Prostate gland (tissue), 2 donors: Measurements from ENCODE around the gene PDGFD. TPM values are rescaled to one million over a fixed set of nuclear protein-coding genes. Genes with fewer than 3 reads are reported as not detected.

Source experiments
- DNase-seq: peaks from one replicate; pipeline ENCODE4 v3.0.0-alpha.2; 2019; ENCODE audit warnings: low spot score
- H3K27ac ChIP-seq, 2 donors: fragments of 200-600 bp; sonication (generic); 2 replicates each; pipeline ENCODE4 v1.5.1; 2017 to 2019
- H3K27me3 ChIP-seq: fragments of 200-600 bp; sonication (generic); replicated peaks from 2 replicates; pipeline ENCODE4 v1.5.1; 2019; ENCODE audit not compliant: insufficient read depth
- H3K36me3 ChIP-seq, 2 donors: fragments of 200-600 bp; sonication (generic); 1 replicate in 1 of 2; 2 replicates in 1 of 2; pipeline versions ENCODE4 v1.5.1 to v1.8.1; 2017 to 2019
- H3K4me1 ChIP-seq: fragments of 200-600 bp; sonication (generic); replicated peaks from 2 replicates; pipeline ENCODE4 v1.5.1; 2019
- H3K4me3 ChIP-seq, 2 donors: fragments of 200-600 bp; sonication (generic); 2 replicates each; pipeline ENCODE4 v1.5.1; 2017 to 2019
- H3K9me3 ChIP-seq: fragments of 200-600 bp; sonication (generic); 2 replicates; pipeline ENCODE4 v1.5.1; 2017
- CTCF ChIP-seq, 4 experiments: fragments of 200-600 bp in 2 of 4; fragments of 450-650 bp in 2 of 4; sonication (generic) in 2 of 4; IDR thresholded peaks; 1 replicate in 3 of 4; 2 replicates in 1 of 4; pipeline ENCODE4 v1.5.1; 2016 to 2019; ENCODE audit warnings: antibody characterized with exemption in 4 of 4, mild to moderate bottlenecking in 2 of 4, moderate library complexity in 2 of 4
- POLR2A ChIP-seq: fragments of 450-650 bp; IDR thresholded peaks from one replicate; pipeline ENCODE4 v1.6.1; 2016; ENCODE audit warnings: antibody characterized with exemption, mild to moderate bottlenecking
- POLR2AphosphoS5 ChIP-seq: sonication (generic); formaldehyde crosslinking; IDR thresholded peaks from one replicate; pipeline ENCODE4 v1.6.1; 2017; ENCODE audit warnings: antibody characterized with exemption
- WGBS: methylation state at CpG from one replicate; pipeline ENCODE4 v1.1.5; 2018; 5-methylcytosine and 5-hydroxymethylcytosine counted together
- intact Hi-C: fragments of 100-400 bp; cut with DNase I; formaldehyde crosslinking; loops from one replicate; pipeline ENCODE4 v1.14.2; 2022
- total RNA-seq, 2 donors: library from RNA; depleted of rRNA; stranded (reverse); fragments of >200 nt; gene quantifications; one replicate each; pipeline ENCODE4 v1.1.0, GENCODE V29; 2016

The PDGFD gene
- total RNA-seq, 2 donors from 2014 or later, result 12.6 to 19.4 TPM

GRCh38 chr11:104148074-104148473 is 15.9 kb downstream of the PDGFD start:
- DNase-seq, result no peak
- Histone ChIP-seq H3K36me3 (no peaks in the 10 kb centered on the region), H3K9me3 (no peaks in the 10 kb centered on the region), H3K4me1 (no peaks in the 10 kb centered on the region), H3K4me3 (no peak overlapping the region), H3K27me3 (no peaks in the 10 kb centered on the region), H3K27ac (no peak overlapping the region)
- intact Hi-C loops, result no loop called here
- TF ChIP-seq POLR2A (no peak), POLR2AphosphoS5 (no peak), CTCF (IDR thresholded peaks at IDR 0.05) (no peak)
- 21% methylated on average over 2 of the region's 2 CpGs for WGBS

GRCh38 chr11:104146943-104147342 is 17.0 kb downstream of the PDGFD start:
- Histone ChIP-seq H3K27ac (no peak overlapping the region), H3K4me1 (no peaks in the 10 kb centered on the region), H3K4me3 (no peak overlapping the region), H3K27me3 (no peaks in the 10 kb centered on the region), H3K9me3 (no peaks in the 10 kb centered on the region), H3K36me3 (no peaks in the 10 kb centered on the region)
- intact Hi-C loops, result no loop called here
- DNase-seq, result no peak
- TF ChIP-seq POLR2AphosphoS5 (no peak), POLR2A (no peak), CTCF (IDR thresholded peaks at IDR 0.05) (no peak)
- WGBS, result 44% methylated on average over 3 of the region's 3 CpGs

- DNase-seq, result no peak
- Histone ChIP-seq H3K27ac (no peak overlapping the region), H3K36me3 (no peaks in the 10 kb centered on the region), H3K4me3 (no peak overlapping the region), H3K27me3 (no peaks in the 10 kb centered on the region), H3K4me1 (no peaks in the 10 kb centered on the region), H3K9me3 (no peaks in the 10 kb centered on the region)
- 39% methylated on average over 3 of the region's 3 CpGs for WGBS
- intact Hi-C loops, result no loop called here
- TF ChIP-seq POLR2A, result no peak
- TF ChIP-seq CTCF (IDR thresholded peaks at IDR 0.05), result no peak
- TF ChIP-seq POLR2AphosphoS5, result no peak
These were observed 17.5 kb downstream of the PDGFD start for GRCh38 chr11:104146421-104146820.

- TF ChIP-seq POLR2AphosphoS5 (no peak), POLR2A (no peak), CTCF (IDR thresholded peaks at IDR 0.05) (no peak)
- no peaks in the 10 kb centered on the region for H3K4me1 ChIP-seq
- H3K27ac ChIP-seq, result no peak overlapping the region
- DNase-seq, result no peak
- no peaks in the 10 kb centered on the region for H3K9me3 ChIP-seq
- no peaks in the 10 kb centered on the region for H3K27me3 ChIP-seq
- WGBS, result 95% methylated on average over 3 of the region's 3 CpGs
- H3K4me3 ChIP-seq, result no peak overlapping the region
- intact Hi-C loops, result no loop called here
- H3K36me3 ChIP-seq, result no peaks in the 10 kb centered on the region
These were observed 18.9 kb downstream of the PDGFD start for GRCh38 chr11:104145062-104145461.

GRCh38 chr11:104142698-104143097 is 21.2 kb downstream of the PDGFD start:
- Histone ChIP-seq H3K36me3 (no peaks in the 10 kb centered on the region), H3K27me3 (no peaks in the 10 kb centered on the region), H3K9me3 (no peaks in the 10 kb centered on the region), H3K27ac (no peak overlapping the region), H3K4me1 (no peaks in the 10 kb centered on the region), H3K4me3 (no peak overlapping the region)
- intact Hi-C loops, result no loop called here
- 93% methylated on average over 6 of the region's 6 CpGs for WGBS
- DNase-seq, result no peak
- TF ChIP-seq POLR2A, result no peak
- no peak for TF ChIP-seq CTCF (IDR thresholded peaks at IDR 0.05)
- TF ChIP-seq POLR2AphosphoS5, result no peak
